HepG2 (cell line): ENCODE results near the gene CFH. TPM values are rescaled to one million over a fixed set of nuclear protein-coding genes. Genes with fewer than 3 reads are reported as not detected.

Experiments
- ATAC-seq: fragments of 200-7000 bp; cut with Tn5 transposase; 3 replicates; pipeline ENCODE4 v1.9.1; 2020; ENCODE audit warnings: mild to moderate bottlenecking, moderate library complexity
- BruUV-seq: library from RNA; stranded (reverse); fragments of 400-500 nt; replicated peaks from 2 replicates; lab custom pipeline; 2021; lab: Mats Ljungman, UMichigan
- CTCF ChIA-PET: fragments of 300-600 bp; formaldehyde crosslinking; extraction: SDS; loops from one replicate; lab custom pipeline; 2021; ENCODE audit warnings: low total read pairs, inconsistent platforms, low intra/inter-chr PET ratio; lab: Yijun Ruan, JAX
- POLR2A ChIA-PET: fragments of 350-600 bp; sonication (Branson Sonifier 250); formaldehyde crosslinking; loops from one replicate; lab custom pipeline; 2020; ENCODE audit warnings: antibody characterized with exemption, inconsistent platforms; lab: Yijun Ruan, JAX
- DNase-seq: peaks from one replicate; pipeline ENCODE4 v3.0.0-alpha.2; 2015; ENCODE audit warnings: low spot score
- FAIRE-seq: peaks from 3 replicates; lab custom pipeline; 2011; peaks lifted over from hg19 to GRCh38; lab: Jason Lieb, UNC
- H2AFZ ChIP-seq: one replicate; pipeline ENCODE4 v1.6.1; 2011; ENCODE audit warnings: low read length, inconsistent platforms
- H3K27ac ChIP-seq: fragments of 300-600 bp; 3 replicates; pipeline ENCODE4 v1.8.0; 2011; ENCODE audit warnings: mixed run types, mild to moderate bottlenecking, mixed read lengths, low read length, inconsistent platforms; ENCODE audit not compliant: insufficient read depth; ENCODE audit errors: extremely low read length
- H3K27me3 ChIP-seq, 2 experiments: fragments of 200-600 bp in 1 of 2; 2 replicates in 1 of 2; 3 replicates in 1 of 2; pipeline versions ENCODE4 v1.6.0 to v1.8.0; 2011; ENCODE audit warnings: low read length in 2 of 2, mild to moderate bottlenecking in 2 of 2, moderate library complexity in 2 of 2, inconsistent platforms in 1 of 2; ENCODE audit not compliant: insufficient read depth in 2 of 2, control insufficient read depth in 1 of 2
- H3K36me3 ChIP-seq, 2 experiments: fragments of 200-600 bp in 1 of 2; replicated peaks in 1 of 2; 2 replicates in 1 of 2; 3 replicates in 1 of 2; pipeline versions ENCODE4 v1.5.1 to v1.8.0; 2011; ENCODE audit warnings: low read length in 2 of 2, inconsistent platforms in 1 of 2; ENCODE audit not compliant: insufficient read depth in 2 of 2, control insufficient read depth in 1 of 2
- H3K4me1 ChIP-seq: 2 replicates; pipeline ENCODE4 v1.5.1; 2012; ENCODE audit warnings: low read length, inconsistent platforms; ENCODE audit not compliant: insufficient read depth
- H3K4me2 ChIP-seq: 2 replicates; pipeline ENCODE4 v1.6.0; 2011; ENCODE audit warnings: low read depth, low read length, inconsistent platforms
- H3K4me3 ChIP-seq, 3 experiments: fragments of 200-600 bp in 1 of 3; sonication (generic), shearing (Covaris generic) in 1 of 3; replicated peaks in 1 of 3; 2 replicates each; pipeline ENCODE4 v1.5.1; 2011 to 2016; ENCODE audit warnings: low read length in 3 of 3, inconsistent platforms in 2 of 3, low read depth in 2 of 3, mild to moderate bottlenecking in 2 of 3, control low read depth in 1 of 3, mixed read lengths in 1 of 3; ENCODE audit not compliant: insufficient read depth in 1 of 3
- H3K79me2 ChIP-seq: one replicate; pipeline ENCODE4 v1.6.1; 2011; ENCODE audit warnings: low read length, inconsistent platforms; ENCODE audit not compliant: insufficient read depth
- H3K9ac ChIP-seq: 2 replicates; pipeline ENCODE4 v1.6.0; 2011; ENCODE audit warnings: mild to moderate bottlenecking, low read depth, low read length, inconsistent platforms; ENCODE audit not compliant: insufficient read depth
- H3K9me3 ChIP-seq: 2 replicates; pipeline ENCODE4 v1.5.1; 2012; ENCODE audit warnings: mild to moderate bottlenecking, low read length
- H4K20me1 ChIP-seq: 2 replicates; pipeline ENCODE4 v1.6.0; 2011; ENCODE audit warnings: inconsistent platforms, mild to moderate bottlenecking, low read length, moderate library complexity; ENCODE audit not compliant: insufficient read depth
- ARNT2 ChIP-seq: sonication (generic); formaldehyde crosslinking; IDR thresholded peaks from 2 replicates; pipeline ENCODE4 v1.8.0; 2022; ENCODE audit warnings: mild to moderate bottlenecking, low read depth, missing genetic modification reagents, moderate library complexity
- BCLAF1 ChIP-seq: fragments of 450-650 bp; IDR thresholded peaks from 2 replicates; pipeline ENCODE4 v1.6.1; 2017; ENCODE audit warnings: mild to moderate bottlenecking
- CEBPB ChIP-seq: IDR thresholded peaks from 2 replicates; pipeline ENCODE4 v1.6.1; 2011; ENCODE audit warnings: low read depth, low read length, improper control_type of control experiment, borderline replicate concordance
- CHD2 ChIP-seq: IDR thresholded peaks from 2 replicates; pipeline ENCODE4 v1.6.1; 2011; ENCODE audit warnings: low read depth, low read length, improper control_type of control experiment
- ETV6 ChIP-seq: sonication (generic); formaldehyde crosslinking; conservative IDR thresholded peaks from 2 replicates; pipeline ENCODE4 v1.4.0; 2020; ENCODE audit warnings: missing genetic modification reagents
- MYC ChIP-seq: sonication (generic); formaldehyde crosslinking; IDR thresholded peaks from 2 replicates; pipeline ENCODE4 v1.9.0; 2021; ENCODE audit warnings: missing genetic modification reagents, borderline replicate concordance
- NFATC3 ChIP-seq: sonication (generic); formaldehyde crosslinking; IDR thresholded peaks from 2 replicates; pipeline ENCODE4 v1.5.1; 2020; ENCODE audit warnings: mild to moderate bottlenecking, missing genetic modification reagents
- NFIB ChIP-seq: sonication (generic); formaldehyde crosslinking; IDR thresholded peaks from 2 replicates; pipeline ENCODE4 v1.9.0; 2021; ENCODE audit warnings: missing genetic modification reagents, mild to moderate bottlenecking, borderline replicate concordance
- NFIC ChIP-seq: IDR thresholded peaks from 2 replicates; pipeline ENCODE4 v1.6.1; 2012; ENCODE audit warnings: mild to moderate bottlenecking, low read length, inconsistent platforms
- PLRG1 ChIP-seq: fragments of 450-650 bp; conservative IDR thresholded peaks from 2 replicates; pipeline ENCODE4 v1.6.1; 2016
- PRMT3 ChIP-seq: sonication (generic); formaldehyde crosslinking; IDR thresholded peaks from 2 replicates; pipeline ENCODE4 v1.8.1; 2022; ENCODE audit warnings: low read depth, mild to moderate bottlenecking, moderate library complexity, missing genetic modification reagents, borderline replicate concordance
- RBM22 ChIP-seq: fragments of 200-400 bp; formaldehyde crosslinking; optimal IDR thresholded peaks from 2 replicates; pipeline ENCODE3; 2017; ENCODE audit warnings: mild to moderate bottlenecking, low read length, moderate library complexity
- SKI ChIP-seq: fragments of 450-650 bp; IDR thresholded peaks from one replicate; pipeline ENCODE4 v1.6.1; 2018; ENCODE audit warnings: mild to moderate bottlenecking; ENCODE audit not compliant: partially characterized antibody
- TRIM22 ChIP-seq: fragments of 450-650 bp; IDR thresholded peaks from 2 replicates; pipeline ENCODE4 v1.6.1; 2017
- ZFP90 ChIP-seq: sonication (generic); formaldehyde crosslinking; IDR thresholded peaks from 2 replicates; pipeline ENCODE4 v1.8.0; 2022; ENCODE audit warnings: missing genetic modification reagents, mild to moderate bottlenecking, inconsistent platforms, borderline replicate concordance
- ZNF563 ChIP-seq: sonication (generic); formaldehyde crosslinking; IDR thresholded peaks from 2 replicates; pipeline ENCODE4 v1.8.0; 2022; ENCODE audit warnings: mild to moderate bottlenecking, moderate library complexity, missing genetic modification reagents
- ZNF792 ChIP-seq: IDR thresholded peaks from 2 replicates; pipeline ENCODE4 v1.6.1; 2016
- ZNF878 ChIP-seq: sonication (generic); formaldehyde crosslinking; IDR thresholded peaks from 2 replicates; pipeline ENCODE4 v1.8.1; 2023; ENCODE audit warnings: mild to moderate bottlenecking, missing genetic modification reagents, moderate library complexity
- WGBS: methylation state at CpG from one replicate; pipeline ENCODE4 v1.1.6; 2017; ENCODE audit warnings: low lambda C conversion rate; 5-methylcytosine and 5-hydroxymethylcytosine counted together
- in situ Hi-C: cut with HindIII; loops from 2 replicates; pipeline ENCODE4 v1.10.0; 2017; ENCODE audit warnings: low pct_unique_long_range_greater_than_20kb; ENCODE audit not compliant: extremely low pct_ligation_motif_present
- intact Hi-C: fragments of 100-400 bp; cut with micrococcal nuclease; formaldehyde crosslinking; loops from one replicate; pipeline ENCODE4 v1.10.0; 2022; ENCODE audit not compliant: unreplicated experiment
- polyA plus RNA-seq, 8 experiments: library from polyadenylated mRNA; depleted of rRNA in 3 of 8; stranded (reverse) in 7 of 8; unstranded in 1 of 8; fragments of >200 nt; fragmentation: Illumina TruSeq in 4 of 8; extraction: Trizol in 4 of 8; gene quantifications; 2 replicates each; pipeline versions ENCODE4 v1.2.1 to v1.2.3, GENCODE V29; 2011 to 2016; ENCODE audit warnings: low read depth in 4 of 8, missing spikeins in 1 of 8, mixed read lengths in 1 of 8; ENCODE audit not compliant: insufficient read depth in 1 of 8
- total RNA-seq, 5 experiments: library from RNA; depleted of rRNA; stranded (reverse); fragments of >200 nt; fragmentation: Illumina TruSeq; extraction: Trizol; gene quantifications; 2 replicates each; pipeline ENCODE4 v1.2.3, GENCODE V29; 2016; ENCODE audit warnings: low read depth in 1 of 5

The CFH gene
- total and polyA plus RNA-seq, 2 of the 13 experiments (the other 11 are each of a cell fraction or from before 2014, with no cell fraction given), result not detected

- POLR2A ChIA-PET, result no interaction called here
- TF ChIP-seq NFIB (CRISPR knock-in tag), result no peak
- no peak for TF ChIP-seq MYC (CRISPR knock-in tag)
- TF ChIP-seq PLRG1, result no peak
- TF ChIP-seq, all 625 proteins: peak for 0
- DNase-seq (no peak), FAIRE-seq (no peak), ATAC-seq (no peak)
- Histone ChIP-seq H3K79me2 (no peaks in the 10 kb centered on the region), H3K9ac (no peak overlapping the region), H4K20me1 (no peaks in the 10 kb centered on the region), H3K9me3 (no peaks in the 10 kb centered on the region), H3K4me2 (no peak overlapping the region), H3K27me3 (no peaks in the 10 kb centered on the region), H3K36me3 (no peaks in the 10 kb centered on the region), H3K4me3 (no peak overlapping the region), H3K4me1 (no peaks in the 10 kb centered on the region), H3K27ac (no peak overlapping the region), H2AFZ (no peak overlapping the region)
- no TSS peak for BruUV-seq
- CTCF ChIA-PET, result no interaction called here
- in situ Hi-C loops, result no loop called here
- WGBS, result 21% methylated on average over 4 of the region's 13 CpGs
- intact Hi-C loops, result no loop called here
Observed at GRCh38 chr1:196777603-196778002, 125.8 kb downstream of the CFH start.

- ATAC-seq (no peak), DNase-seq (no peak), FAIRE-seq (no peak)
- Histone ChIP-seq H3K4me3 (no peak overlapping the region), H3K27me3 (no peaks in the 10 kb centered on the region), H3K4me1 (no peaks in the 10 kb centered on the region), H3K27ac (no peak overlapping the region), H3K9me3 (no peaks in the 10 kb centered on the region), H2AFZ (no peak overlapping the region), H3K36me3 (no peaks in the 10 kb centered on the region), H3K9ac (no peak overlapping the region), H3K79me2 (no peaks in the 10 kb centered on the region), H3K4me2 (no peak overlapping the region), H4K20me1 (no peaks in the 10 kb centered on the region)
- ChIA-PET CTCF (no interaction called here), POLR2A (no interaction called here)
- in situ Hi-C loops, result no loop called here
- BruUV-seq, result no TSS peak
- intact Hi-C loops, result no loop called here
- WGBS, result 94% methylated on average over 1 of the region's 1 CpG
- no peak for TF ChIP-seq ZNF563 (CRISPR knock-in tag)
- no peak for TF ChIP-seq ZFP90 (CRISPR knock-in tag)
- no peak for TF ChIP-seq TRIM22
- no peak for TF ChIP-seq ARNT2 (CRISPR knock-in tag)
- TF ChIP-seq RBM22, result no peak
- no peak for TF ChIP-seq PRMT3
- no peak for TF ChIP-seq NFATC3 (CRISPR knock-in tag)
- TF ChIP-seq CHD2, result no peak
- TF ChIP-seq BCLAF1, result no peak
- TF ChIP-seq SKI, result no peak
- no peak for TF ChIP-seq ZNF792
- no peak for TF ChIP-seq CEBPB
- TF ChIP-seq ZNF878 (CRISPR knock-in tag), result no peak
- TF ChIP-seq ETV6 (CRISPR knock-in tag), result no peak
- no peak for TF ChIP-seq NFIC
Observed at GRCh38 chr1:196779093-196779492, 127.2 kb downstream of the CFH start.
